ENCODE results near the gene SLC47A2. TPM values are rescaled to one million over a fixed set of nuclear protein-coding genes. Genes with fewer than 3 reads are reported as not detected.
A peak's percentile ranks its signal among the peaks of the same experiment; 100 is the strongest.

SLC47A2 gene
- total RNA-seq, 2 donors from 2014 or later = 0.16 to 0.25 TPM

- H3K4me3 ChIP-seq = no peak overlapping the region
- intact Hi-C loops (cut with DNase I) = loop anchor here (10.0 kb wide), 1 partner anchor 95 kb away; no protein-coding TSS in a partner anchor
- no peak overlapping the region for H3K9ac ChIP-seq (ENCODE audit: low read depth in 2 of 2, low read length in 2 of 2)
- H3K9me3 ChIP-seq = no peaks in the 10 kb centered on the region
- H3K36me3 ChIP-seq = no peaks in the 10 kb centered on the region
- no peak for TF ChIP-seq CTCF (IDR thresholded peaks at IDR 0.05)
- DNase-seq = no peak
- peaks cover 2% of the 10 kb centered on the region for H3K4me1 ChIP-seq
- H3K27me3 ChIP-seq = no peaks in the 10 kb centered on the region
- H3K27ac ChIP-seq = no peak overlapping the region
These were observed 33.7 kb upstream of the SLC47A2 start for GRCh38 chr17:19750020-19750572.

GRCh38 chr17:19748807-19749193 lies 32.4 kb upstream of the SLC47A2 start:
- Histone ChIP-seq H3K9me3 (no peaks in the 10 kb centered on the region), H3K4me3 (no peak overlapping the region), H3K36me3 (no peaks in the 10 kb centered on the region), H3K9ac (ENCODE audit: low read depth in 2 of 2, low read length in 2 of 2) (peak overlapping the region in 1 of 2 donors; percentile 59), H3K27me3 (no peaks in the 10 kb centered on the region), H3K4me1 (peaks cover 3% of the 10 kb centered on the region), H3K27ac (no peak overlapping the region)
- intact Hi-C loops (cut with DNase I) = loop anchor here (10.0 kb wide), 1 partner anchor 74 kb away; no protein-coding TSS in a partner anchor
- TF ChIP-seq CTCF (IDR thresholded peaks at IDR 0.05) = no peak
- no peak for DNase-seq

- H3K27ac ChIP-seq = no peak within 1 kb of the TSS
- H3K9ac ChIP-seq (ENCODE audit: low read depth in 2 of 2, low read length in 2 of 2) = peak within 1 kb of the TSS in 1 of 2 donors; percentile 59
- peaks cover 3% of the 10 kb centered on the region for H3K4me1 ChIP-seq
These were observed 31.7 kb upstream of the SLC47A2 start, which contains the start of gene ALDH3A1 for GRCh38 chr17:19747829-19748806. Gene ALDH3A1 (minus strand): TSS chr17:19748298. CDS start chr17:19745129, 3,169 bp downstream.

GRCh38 chr17:19747159-19747719 lies 30.9 kb upstream of the SLC47A2 start:
- H3K9ac ChIP-seq (ENCODE audit: low read depth in 2 of 2, low read length in 2 of 2) = peak overlapping the region in 1 of 2 donors; percentile 59
- intact Hi-C loops (cut with DNase I) = loop anchor here (10.0 kb wide), 1 partner anchor 72 kb away; no protein-coding TSS in a partner anchor
- no peaks in the 10 kb centered on the region for H3K36me3 ChIP-seq
- no peaks in the 10 kb centered on the region for H3K27me3 ChIP-seq
- no peak overlapping the region for H3K27ac ChIP-seq
- no peak for TF ChIP-seq CTCF (IDR thresholded peaks at IDR 0.05)
- no peaks in the 10 kb centered on the region for H3K9me3 ChIP-seq
- H3K4me3 ChIP-seq = no peak overlapping the region
- peaks cover 3% of the 10 kb centered on the region for H3K4me1 ChIP-seq
- DNase-seq = no peak

More at GRCh38 chr17:19747829-19748806, 31.7 kb upstream of the SLC47A2 start, which contains the start of gene ALDH3A1:
- Histone ChIP-seq H3K36me3 (no peaks in the 10 kb centered on the region), H3K9me3 (no peaks in the 10 kb centered on the region), H3K4me3 (no peak within 1 kb of the TSS), H3K27me3 (no peaks in the 10 kb centered on the region)
- intact Hi-C loops (cut with DNase I) = loop anchor here (10.0 kb wide), 1 partner anchor 73 kb away; no protein-coding TSS in a partner anchor
- peak; percentile 62 for DNase-seq
- no peak for TF ChIP-seq CTCF (IDR thresholded peaks at IDR 0.05)

- H3K9me3 ChIP-seq = no peaks in the 10 kb centered on the region
- TF ChIP-seq CTCF (IDR thresholded peaks at IDR 0.05) = no peak
- H3K27ac ChIP-seq = no peak overlapping the region
- no peaks in the 10 kb centered on the region for H3K27me3 ChIP-seq
- no peak overlapping the region for H3K4me3 ChIP-seq
- DNase-seq = no peak
- no peaks in the 10 kb centered on the region for H3K36me3 ChIP-seq
- intact Hi-C loops (cut with DNase I) = loop anchor here (10.0 kb wide), 1 partner anchor 72 kb away; no protein-coding TSS in a partner anchor
- H3K9ac ChIP-seq (ENCODE audit: low read depth in 2 of 2, low read length in 2 of 2) = no peak overlapping the region
- peaks cover 3% of the 10 kb centered on the region for H3K4me1 ChIP-seq
These were observed 30.1 kb upstream of the SLC47A2 start for GRCh38 chr17:19746517-19746916.

Data from colonic mucosa (tissue), 4 donors.